Small intestine (tissue), 7 donors: ENCODE results near the gene CFAP57. TPM values are rescaled to one million over a fixed set of nuclear protein-coding genes. Genes with fewer than 3 reads are reported as not detected.
"Not testable (repeated sequence)": the region's sequence is repeated elsewhere in the genome, so short reads cannot be mapped to it uniquely, and the experiment has no call there.

ENCODE experiments used
- DNase-seq, 2 donors: peaks; one replicate each; pipeline versions ENCODE4 v3.0.0 to v3.0.0-alpha.2; 2013
- FAIRE-seq: peaks from 2 replicates; lab custom pipeline; 2012; peaks lifted over from hg19 to GRCh38; lab: Jason Lieb, UNC
- H3K27ac ChIP-seq, 3 donors: one replicate each; pipeline ENCODE4 v1.5.1; 2013; ENCODE audit warnings: low read length in 2 of 3, mild to moderate bottlenecking in 2 of 3, control low read depth in 1 of 3, inconsistent platforms in 1 of 3, low read depth in 1 of 3, moderate library complexity in 1 of 3
- H3K27me3 ChIP-seq, 3 donors: one replicate each; pipeline ENCODE4 v1.6.1; 2013; ENCODE audit warnings: low read length in 3 of 3, inconsistent platforms in 1 of 3; ENCODE audit not compliant: control insufficient read depth in 3 of 3, insufficient read depth in 3 of 3
- H3K36me3 ChIP-seq, 3 donors: one replicate each; pipeline ENCODE4 v1.6.1; 2013; ENCODE audit warnings: low read length in 3 of 3, inconsistent platforms in 1 of 3, low read depth in 1 of 3, mild to moderate bottlenecking in 1 of 3, moderate library complexity in 1 of 3; ENCODE audit not compliant: control insufficient read depth in 3 of 3, insufficient read depth in 2 of 3
- H3K4me1 ChIP-seq, 3 donors: one replicate each; pipeline ENCODE4 v1.6.1; 2013; ENCODE audit warnings: low read length in 2 of 3, inconsistent platforms in 1 of 3, low read depth in 1 of 3, mild to moderate bottlenecking in 1 of 3, moderate library complexity in 1 of 3; ENCODE audit not compliant: control insufficient read depth in 3 of 3, insufficient read depth in 2 of 3
- H3K4me3 ChIP-seq, 3 donors: one replicate each; pipeline ENCODE4 v1.5.1; 2013; ENCODE audit warnings: low read length in 3 of 3, control low read depth in 1 of 3, inconsistent platforms in 1 of 3, low read depth in 1 of 3, mild to moderate bottlenecking in 1 of 3, moderate library complexity in 1 of 3
- H3K9me3 ChIP-seq, 2 donors: one replicate each; pipeline ENCODE4 v1.6.1; 2013; ENCODE audit warnings: low read depth in 1 of 2, low read length in 1 of 2; ENCODE audit not compliant: control insufficient read depth in 2 of 2, insufficient read depth in 1 of 2
- WGBS, 3 donors: extraction: QIAGEN DNeasy Blood & Tissue Kit; methylation state at CpG; one replicate each; pipeline ENCODE4 v1.1.7; 2013; 5-methylcytosine and 5-hydroxymethylcytosine counted together
- polyA plus RNA-seq, 4 donors: library from polyadenylated mRNA; stranded (reverse) in 3 of 4; unstranded in 1 of 4; fragments of 200-250 nt in 3 of 4; fragments of 120-200 nt in 1 of 4; gene quantifications; one replicate each; pipeline versions ENCODE4 v1.2.1 to v1.2.3, GENCODE V29; 2013
- donor health status: healthy with polysubstance abuse.
- donor health status: control.
- donor health status: control.
- donor health status: Bipolar disorder and iron deficiency.
- donor health status: healthy.

The CFAP57 gene
- polyA plus RNA-seq, 4 donors: 0.03 to 0.31 TPM; not detected in 2

GRCh38 chr1:43205671-43206070 lies 33.5 kb downstream of the CFAP57 start:
- WGBS, 3 donors: 52 to 93% (median 86%) methylated on average over 4 of the region's 4 CpGs
- FAIRE-seq (no peak), DNase-seq (peak in 1 of 2 donors; percentile 26)
- Histone ChIP-seq H3K27ac (peak overlapping the region in 1 of 3 donors; percentile 83), H3K4me3 (no peak overlapping the region), H3K36me3 (no peaks in the 10 kb centered on the region), H3K9me3 (peaks cover 0 to 7% of the 10 kb centered on the region in 2 donors), H3K4me1 (peaks cover 0 to 32% (median 0%) of the 10 kb centered on the region in 3 donors), H3K27me3 (no peaks in the 10 kb centered on the region)

GRCh38 chr1:43206600-43207228 lies 34.6 kb downstream of the CFAP57 start:
- Histone ChIP-seq H3K4me3 (peak overlapping the region in 1 of 3 donors; percentile 12), H3K27ac (peak overlapping the region in 2 of 3 donors; percentile 43 to 83), H3K9me3 (peaks cover 0 to 7% of the 10 kb centered on the region in 2 donors), H3K27me3 (no peaks in the 10 kb centered on the region), H3K4me1 (peaks cover 0 to 32% (median 0%) of the 10 kb centered on the region in 3 donors), H3K36me3 (no peaks in the 10 kb centered on the region)
- 21 to 33% (median 31%) methylated on average over 10 of the region's 10 CpGs for WGBS, 3 donors
- FAIRE-seq (no peak), DNase-seq (peak; percentile 12 to 86)

GRCh38 chr1:43207229-43207853 lies 35.2 kb downstream of the CFAP57 start:
- peaks cover 0 to 32% (median 0%) of the 10 kb centered on the region in 3 donors for H3K4me1 ChIP-seq
- DNase-seq (no peak), FAIRE-seq (no peak)
- no peaks in the 10 kb centered on the region for H3K27me3 ChIP-seq
- H3K4me3 ChIP-seq: peak overlapping the region in 1 of 3 donors; percentile 12
- peaks cover 0 to 7% of the 10 kb centered on the region in 2 donors for H3K9me3 ChIP-seq
- peak overlapping the region in 2 of 3 donors; percentile 43 to 83 for H3K27ac ChIP-seq
- WGBS, 3 donors: 85 to 89% (median 85%) methylated on average over 12 of the region's 12 CpGs
- no peaks in the 10 kb centered on the region for H3K36me3 ChIP-seq

GRCh38 chr1:43208277-43208676 lies 36.1 kb downstream of the CFAP57 start:
- not testable (repeated sequence) for H3K9me3 ChIP-seq, H3K27ac ChIP-seq, FAIRE-seq, H3K36me3 ChIP-seq, DNase-seq, H3K27me3 ChIP-seq, H3K4me3 ChIP-seq
- H3K4me1 ChIP-seq: peaks cover 0 to 32% (median 0%) of the 10 kb centered on the region in 3 donors
- 93 to 97% (median 94%) methylated on average over 7 to 8 of the region's 8 CpGs for WGBS, 3 donors

GRCh38 chr1:43214501-43215444 lies 42.6 kb downstream of the CFAP57 start:
- Histone ChIP-seq H3K9me3 (no peaks in the 10 kb centered on the region), H3K27me3 (no peaks in the 10 kb centered on the region), H3K4me1 (no peaks in the 10 kb centered on the region), H3K27ac (no peak overlapping the region), H3K36me3 (no peaks in the 10 kb centered on the region), H3K4me3 (no peak overlapping the region)
- DNase-seq: no peak
- no peak for FAIRE-seq
- 73 to 78% (median 76%) methylated on average over 7 of the region's 7 CpGs for WGBS, 3 donors

DNA sequence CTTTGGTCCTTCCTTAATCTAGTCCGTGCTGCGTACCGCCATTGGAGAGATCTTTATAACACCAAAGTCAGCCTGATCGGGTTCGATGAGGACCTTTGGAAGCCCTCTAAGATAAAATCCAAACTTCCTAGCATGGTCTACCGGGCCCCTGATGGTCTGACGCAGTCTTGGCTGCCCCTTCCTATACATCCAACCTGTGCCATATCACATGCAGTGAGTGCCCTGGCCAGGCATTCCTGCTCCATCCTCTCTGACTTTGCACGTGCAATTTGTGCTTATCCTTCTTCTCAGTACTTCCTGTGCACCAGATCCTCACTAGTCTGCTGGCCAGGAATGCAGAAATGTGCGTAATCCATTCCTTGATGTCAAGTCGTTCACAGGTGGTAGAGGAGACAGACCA lies 45.6 kb downstream of the CFAP57 start:
- no peak overlapping the region for H3K27ac ChIP-seq
- no peaks in the 10 kb centered on the region for H3K4me1 ChIP-seq
- FAIRE-seq: no peak
- H3K9me3 ChIP-seq: no peaks in the 10 kb centered on the region
- 87 to 91% (median 90%) methylated on average over 10 of the region's 10 CpGs for WGBS, 3 donors
- peaks cover 0 to 3% (median 0%) of the 10 kb centered on the region in 3 donors for H3K27me3 ChIP-seq
- no peak for DNase-seq
- no peak overlapping the region for H3K4me3 ChIP-seq
- no peaks in the 10 kb centered on the region for H3K36me3 ChIP-seq

DNA sequence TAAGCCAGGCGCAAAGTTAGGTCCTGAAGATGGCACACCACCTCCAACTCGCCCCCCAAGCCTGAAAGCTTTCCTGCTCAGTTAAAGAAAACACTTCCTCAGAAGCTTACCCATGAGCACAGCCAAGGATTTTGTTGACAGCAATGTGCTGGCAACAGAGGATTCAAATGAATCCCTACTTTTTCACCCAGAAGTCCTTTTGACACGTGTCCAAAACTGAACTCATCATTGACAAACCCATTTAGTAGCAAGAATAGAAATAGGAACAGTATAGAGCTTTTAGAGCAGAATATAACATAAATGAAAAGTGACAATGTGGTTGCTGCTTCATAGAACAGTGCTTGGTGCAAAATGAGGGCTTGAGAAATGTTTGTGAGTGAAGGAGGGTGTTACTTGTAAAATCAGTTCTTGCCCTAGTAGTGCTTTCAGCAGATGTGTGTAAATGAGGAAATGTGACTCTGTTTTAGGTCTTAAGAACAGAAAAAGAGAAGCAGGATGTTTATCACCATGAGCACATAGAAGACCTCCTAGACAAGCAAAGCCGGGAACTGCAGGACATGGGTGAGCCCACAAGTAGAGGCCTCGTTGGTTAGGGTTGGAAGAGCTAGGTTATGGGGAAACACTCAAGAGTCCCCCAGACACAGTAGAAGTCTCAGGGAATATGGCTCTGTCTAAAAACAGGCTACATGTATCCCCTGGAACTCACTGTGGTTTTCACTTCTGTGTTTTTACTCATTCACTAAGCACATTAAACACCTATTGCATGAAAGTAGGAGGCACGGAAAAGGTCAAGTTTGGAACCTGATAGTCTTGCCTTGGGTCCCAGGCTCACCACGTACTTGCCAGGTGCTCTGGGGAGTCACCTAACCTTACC lies 49.0 kb downstream of the CFAP57 start:
- Histone ChIP-seq H3K27ac (peak overlapping the region in 1 of 3 donors; percentile 14), H3K4me3 (no peak overlapping the region), H3K9me3 (no peaks in the 10 kb centered on the region), H3K4me1 (no peaks in the 10 kb centered on the region), H3K27me3 (peaks cover 0 to 3% (median 0%) of the 10 kb centered on the region in 3 donors), H3K36me3 (no peaks in the 10 kb centered on the region)
- 68 to 76% (median 69%) methylated on average over 7 of the region's 7 CpGs for WGBS, 3 donors
- no peak for DNase-seq
- no peak for FAIRE-seq
